ENCODE results near the gene THOC6.

Gene THOC6

GRCh38 chr16:3010510-3010909 lies 13.3 kb upstream of the THOC6 start:
- Histone ChIP-seq H3K27ac (ENCODE audit: low read depth, low read length, poor library complexity, severe bottlenecking) (no peak overlapping the region), H3K9ac (ENCODE audit: low read length) (no peak overlapping the region), H3K27me3 (ENCODE audit: insufficient read depth, low read length) (peaks cover 29% of the 10 kb centered on the region), H3K9me3 (ENCODE audit: low read length) (no peaks in the 10 kb centered on the region), H3K4me1 (ENCODE audit: insufficient read depth, low read length, severe bottlenecking) (no peaks in the 10 kb centered on the region), H3K79me2 (ENCODE audit: insufficient read depth, low read length) (no peaks in the 10 kb centered on the region), H3K4me3 (ENCODE audit: low read depth, low read length, poor library complexity, severe bottlenecking) (no peak overlapping the region), H3K9me2 (ENCODE audit: low read depth, low read length) (no peaks in the 10 kb centered on the region), H3K4me2 (ENCODE audit: low read length) (no peak overlapping the region), H3F3A (ENCODE audit: insufficient read depth, low read length) (no peaks in the 10 kb centered on the region), H2AFZ (ENCODE audit: low read length) (no peak overlapping the region), H3K36me3 (ENCODE audit: insufficient read depth, low read length) (no peaks in the 10 kb centered on the region), H4K20me1 (ENCODE audit: insufficient read depth, low read length) (no peaks in the 10 kb centered on the region)
- no peak for TF ChIP-seq EZH2 (IDR thresholded peaks at IDR 0.05; ENCODE audit: borderline replicate concordance, low read length)
- TF ChIP-seq CTCF (IDR thresholded peaks at IDR 0.05; ENCODE audit: low read length): no peak

GRCh38 chr16:3012246-3012645 lies 11.6 kb upstream of the THOC6 start:
- H3K4me3 ChIP-seq (ENCODE audit: low read depth, low read length, poor library complexity, severe bottlenecking): no peak overlapping the region
- H3F3A ChIP-seq (ENCODE audit: insufficient read depth, low read length): no peaks in the 10 kb centered on the region
- no peak overlapping the region for H2AFZ ChIP-seq (ENCODE audit: low read length)
- H3K4me1 ChIP-seq (ENCODE audit: insufficient read depth, low read length, severe bottlenecking): no peaks in the 10 kb centered on the region
- H3K9me3 ChIP-seq (ENCODE audit: low read length): no peaks in the 10 kb centered on the region
- H4K20me1 ChIP-seq (ENCODE audit: insufficient read depth, low read length): no peaks in the 10 kb centered on the region
- peaks cover 33% of the 10 kb centered on the region for H3K27me3 ChIP-seq (ENCODE audit: insufficient read depth, low read length)
- H3K9ac ChIP-seq (ENCODE audit: low read length): no peak overlapping the region
- no peak overlapping the region for H3K4me2 ChIP-seq (ENCODE audit: low read length)
- no peak overlapping the region for H3K27ac ChIP-seq (ENCODE audit: low read depth, low read length, poor library complexity, severe bottlenecking)
- no peaks in the 10 kb centered on the region for H3K9me2 ChIP-seq (ENCODE audit: low read depth, low read length)
- TF ChIP-seq EZH2 (IDR thresholded peaks at IDR 0.05; ENCODE audit: borderline replicate concordance, low read length) (no peak), CTCF (IDR thresholded peaks at IDR 0.05; ENCODE audit: low read length) (no peak)
- H3K36me3 ChIP-seq (ENCODE audit: insufficient read depth, low read length): no peaks in the 10 kb centered on the region
- no peaks in the 10 kb centered on the region for H3K79me2 ChIP-seq (ENCODE audit: insufficient read depth, low read length)

GRCh38 chr16:3012828-3013420 lies 10.9 kb upstream of the THOC6 start, which contains the start of gene CLDN9:
CLDN9 (plus strand) TSS chr16:3012923; CDS start chr16:3013363, 440 bp downstream.
- no peak within 1 kb of the TSS for H3K27ac ChIP-seq (ENCODE audit: low read depth, low read length, poor library complexity, severe bottlenecking)
- no peak within 1 kb of the TSS for H3K9ac ChIP-seq (ENCODE audit: low read length)
- H3K79me2 ChIP-seq (ENCODE audit: insufficient read depth, low read length): no peaks in the 10 kb centered on the region
- peaks cover 28% of the 10 kb centered on the region for H3K27me3 ChIP-seq (ENCODE audit: insufficient read depth, low read length)
- no peak within 1 kb of the TSS for H3K4me3 ChIP-seq (ENCODE audit: low read depth, low read length, poor library complexity, severe bottlenecking)
- H3K4me2 ChIP-seq (ENCODE audit: low read length): no peak within 1 kb of the TSS
- H3K36me3 ChIP-seq (ENCODE audit: insufficient read depth, low read length): no peaks in the 10 kb centered on the region
- H3F3A ChIP-seq (ENCODE audit: insufficient read depth, low read length): no peaks in the 10 kb centered on the region
- H3K9me2 ChIP-seq (ENCODE audit: low read depth, low read length): no peaks in the 10 kb centered on the region
- no peak within 1 kb of the TSS for H2AFZ ChIP-seq (ENCODE audit: low read length)
- H3K4me1 ChIP-seq (ENCODE audit: insufficient read depth, low read length, severe bottlenecking): peaks cover 2% of the 10 kb centered on the region
- H3K9me3 ChIP-seq (ENCODE audit: low read length): no peaks in the 10 kb centered on the region
- TF ChIP-seq EZH2 (IDR thresholded peaks at IDR 0.05; ENCODE audit: borderline replicate concordance, low read length) (no peak), CTCF (IDR thresholded peaks at IDR 0.05; ENCODE audit: low read length) (no peak)
- H4K20me1 ChIP-seq (ENCODE audit: insufficient read depth, low read length): no peaks in the 10 kb centered on the region

Measured in OCI-LY1 (cell line).